ENCODE measurements around the gene ZEB2.

ZEB2 gene

GRCh38 chr2:144512470-144512869 lies 7.4 kb downstream of the ZEB2 start:
- DNase-seq, result no peak

DNA sequence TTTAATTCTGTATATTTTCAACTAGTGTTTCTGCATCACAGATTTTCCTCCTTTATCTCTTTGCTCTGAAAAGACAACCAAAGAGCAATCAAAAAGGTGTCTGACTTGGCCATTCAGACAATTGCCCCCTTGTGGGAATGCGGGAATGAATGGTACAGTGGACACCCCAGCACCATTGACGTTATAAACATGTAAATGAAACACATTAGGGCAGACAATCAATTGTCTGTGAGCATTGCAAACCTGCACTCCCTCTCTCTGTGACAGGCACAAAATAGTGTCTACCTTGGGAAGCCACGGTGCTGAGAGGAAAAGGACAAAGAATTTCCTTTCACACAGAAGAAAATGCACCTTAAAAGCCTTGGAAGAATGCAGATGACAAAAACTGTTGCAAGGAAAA lies 8.0 kb downstream of the ZEB2 start:
- no peak for DNase-seq

DNA sequence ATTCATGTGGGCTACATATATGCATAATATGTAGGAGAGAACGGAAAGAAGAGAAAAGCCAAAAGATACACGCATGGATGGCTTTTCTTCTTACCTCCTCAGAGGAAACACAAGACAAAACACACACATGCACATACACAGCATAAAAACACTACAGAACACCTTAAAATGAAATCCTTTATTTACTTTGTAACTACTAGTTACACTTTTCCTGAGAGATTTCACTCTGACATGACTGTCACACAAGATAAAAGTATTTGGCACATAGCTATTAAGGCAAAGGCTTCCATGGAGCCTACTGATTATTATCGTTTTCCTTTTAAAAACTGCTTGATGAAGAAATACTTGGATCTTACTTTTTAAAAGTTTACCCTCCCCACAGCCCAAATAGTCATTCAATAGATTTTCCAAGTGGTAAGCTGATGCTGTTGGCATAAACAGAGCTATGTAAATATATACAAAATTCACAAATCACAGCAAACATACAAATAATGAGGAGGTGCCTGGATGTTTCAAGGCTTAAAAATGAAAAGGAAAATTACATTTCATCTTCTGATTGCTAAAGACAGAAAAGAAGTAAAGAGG lies 8.6 kb downstream of the ZEB2 start:
- DNase-seq, result no peak

DNA sequence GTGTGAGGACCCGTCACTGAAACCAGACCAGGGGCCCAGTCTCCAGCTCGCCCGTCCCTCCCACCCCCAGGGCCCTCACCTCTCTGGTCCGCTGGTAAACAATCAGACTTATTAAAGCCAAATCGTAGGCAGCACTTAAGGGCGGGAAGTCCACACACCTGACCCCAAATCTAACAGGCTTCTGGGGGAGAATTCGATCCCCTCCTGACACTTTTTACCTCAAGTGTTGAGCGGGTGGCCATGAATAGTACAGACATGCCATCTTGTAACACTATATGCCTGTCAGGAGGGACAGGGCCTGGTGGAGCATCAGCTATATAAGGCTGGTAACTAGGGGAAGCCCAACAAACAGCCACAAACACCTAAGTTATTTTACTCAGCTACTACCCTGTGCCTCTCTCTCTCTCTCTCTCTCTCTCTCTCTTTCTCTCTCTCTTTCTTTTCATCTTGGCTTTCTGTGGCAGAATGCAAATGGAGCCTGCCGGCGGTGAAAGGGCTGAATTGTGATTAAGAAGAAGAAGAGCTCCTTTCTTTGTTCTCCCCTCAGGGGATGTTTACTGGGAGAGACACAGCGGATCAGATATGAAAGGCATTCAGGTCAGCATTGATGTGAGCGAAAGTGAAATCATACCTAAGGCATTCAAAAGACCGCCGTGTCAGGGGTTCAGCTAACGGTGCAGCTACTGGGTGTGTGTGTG lies 9.5 kb downstream of the ZEB2 start:
- peak; percentile 41 for DNase-seq

GRCh38 chr2:144509879-144510221 lies 10.1 kb downstream of the ZEB2 start:
- DNase-seq, result no peak

DNA sequence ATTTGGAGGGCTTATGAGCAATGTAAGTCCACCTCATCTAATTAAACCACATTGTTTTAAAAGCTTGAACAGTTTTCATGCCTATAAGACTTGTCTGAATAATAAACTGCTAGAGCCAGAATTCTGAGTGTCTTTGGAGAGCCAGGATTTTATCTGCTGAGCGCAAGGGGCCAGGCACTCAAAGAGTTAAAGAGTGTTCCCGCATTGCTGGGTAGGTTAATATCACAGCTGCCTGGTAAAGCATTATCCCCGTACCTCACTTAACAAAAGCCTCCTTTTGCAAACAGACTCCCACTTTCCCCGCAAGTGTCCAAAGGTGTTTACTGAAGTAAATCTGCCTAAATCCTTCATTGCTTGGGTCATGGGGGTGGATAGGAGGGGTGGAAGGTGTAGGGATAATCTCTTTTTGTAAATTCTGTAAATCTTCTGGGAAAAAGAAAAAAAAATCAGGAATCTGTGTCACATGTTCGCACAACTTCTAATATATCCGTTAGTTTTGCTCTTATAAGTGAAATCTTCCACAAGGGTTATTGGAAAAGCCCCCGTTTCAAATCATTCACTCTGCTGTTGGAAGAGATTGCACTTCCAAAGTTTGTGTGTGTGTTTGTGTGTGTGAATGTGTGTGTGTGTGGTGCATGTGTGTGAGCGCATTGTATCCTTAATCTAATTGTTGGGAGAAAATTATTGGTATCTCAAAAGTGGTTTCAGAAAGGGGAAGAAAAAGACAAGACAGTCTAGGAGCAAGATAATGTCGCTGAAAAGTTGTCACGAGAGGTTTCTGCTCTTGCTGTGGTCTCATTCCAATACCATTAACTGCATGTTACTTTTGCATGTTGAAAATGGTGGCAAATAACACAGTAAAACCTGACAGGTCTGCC lies 10.7 kb downstream of the ZEB2 start:
- DNase-seq, result no peak

- no peak for DNase-seq
Measured at GRCh38 chr2:144508172-144508851, 11.6 kb downstream of the ZEB2 start.

DNA sequence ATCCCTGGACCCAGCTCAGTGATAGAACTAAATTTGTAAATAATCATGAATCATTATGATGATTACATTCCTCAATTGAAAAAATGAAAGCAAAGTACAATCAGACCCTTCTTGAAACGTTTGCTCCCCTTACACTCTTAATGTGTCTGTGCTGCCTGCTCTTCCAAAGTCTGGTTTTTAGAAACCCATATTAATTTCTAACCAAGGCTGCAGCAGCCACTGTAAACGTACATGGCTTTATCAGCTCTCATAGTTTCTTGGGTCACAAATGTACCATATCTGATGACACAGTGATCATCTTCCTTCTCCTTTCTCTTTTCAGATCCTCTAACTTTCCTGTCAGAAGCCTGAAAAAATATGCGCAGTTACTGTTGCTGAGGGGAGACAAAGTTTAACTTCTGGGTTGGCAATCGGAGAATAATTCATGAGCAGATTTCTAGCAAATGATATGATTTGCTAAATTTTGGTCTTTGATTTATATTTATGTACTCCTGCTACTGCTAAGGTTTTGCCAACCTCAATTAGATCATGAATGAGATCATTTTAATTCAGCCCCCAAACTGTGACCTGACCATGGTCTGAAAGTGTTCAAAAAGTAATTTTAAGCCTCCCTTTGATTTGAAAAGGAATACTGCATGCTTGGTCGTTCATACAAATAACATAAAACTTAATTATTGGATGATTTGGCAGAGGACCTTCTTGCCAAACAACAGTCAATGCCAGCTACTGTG lies 12.3 kb downstream of the ZEB2 start:
- no peak for DNase-seq

DNA sequence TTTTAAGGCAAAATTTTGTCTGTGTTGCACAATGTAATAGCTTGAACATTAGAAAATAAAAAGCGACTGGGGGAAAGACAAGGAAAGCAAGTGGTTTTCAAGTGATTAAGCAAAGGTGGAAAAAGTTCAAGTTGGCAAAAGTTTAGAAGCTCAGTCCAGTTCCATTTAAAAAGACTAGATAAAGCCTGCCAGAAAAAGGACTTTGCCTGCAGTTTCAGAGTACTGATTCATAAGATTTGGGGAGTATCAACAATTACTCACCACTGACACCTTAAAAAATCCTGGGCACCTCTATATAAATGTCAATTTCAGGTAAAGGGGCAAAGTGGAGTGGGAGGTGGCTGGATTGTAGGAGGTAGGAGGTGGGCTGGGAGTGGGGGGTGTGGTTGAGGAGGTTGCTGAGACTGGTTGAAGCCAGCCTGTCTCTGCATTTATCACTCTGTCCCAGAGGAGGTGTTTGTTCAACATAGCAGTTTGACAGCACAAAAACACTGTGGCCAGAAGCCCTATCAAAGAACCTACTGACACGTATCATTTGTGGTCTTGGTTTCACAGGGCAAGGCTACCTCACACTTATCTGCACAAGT lies 14.6 kb downstream of the ZEB2 start:
- DNase-seq, result no peak

- peak; percentile 26 for DNase-seq
Measured at GRCh38 chr2:144504218-144504641, 15.7 kb downstream of the ZEB2 start.

- no peak for DNase-seq
Measured at GRCh38 chr2:144503242-144503641, 16.7 kb downstream of the ZEB2 start.

DNA sequence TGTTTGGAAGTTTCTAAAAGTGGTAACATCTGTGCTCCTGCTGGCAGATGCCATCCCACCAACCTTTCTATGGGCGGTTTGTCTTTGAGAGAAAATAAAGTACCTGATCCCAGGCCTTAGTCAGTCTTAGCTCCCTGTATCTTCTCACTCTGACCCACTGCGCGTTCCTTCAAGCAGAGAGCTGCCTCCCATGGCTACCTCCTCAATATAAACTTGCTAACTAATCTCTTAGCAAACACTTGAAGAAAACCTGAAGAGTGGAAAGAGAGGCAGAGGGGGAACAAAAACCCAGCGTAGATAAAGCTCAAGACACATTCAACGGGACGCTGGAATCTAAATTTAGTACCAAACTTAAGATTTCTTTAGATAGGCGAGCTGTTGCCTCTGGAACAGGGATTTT lies 17.6 kb downstream of the ZEB2 start:
- DNase-seq, result no peak

DNA sequence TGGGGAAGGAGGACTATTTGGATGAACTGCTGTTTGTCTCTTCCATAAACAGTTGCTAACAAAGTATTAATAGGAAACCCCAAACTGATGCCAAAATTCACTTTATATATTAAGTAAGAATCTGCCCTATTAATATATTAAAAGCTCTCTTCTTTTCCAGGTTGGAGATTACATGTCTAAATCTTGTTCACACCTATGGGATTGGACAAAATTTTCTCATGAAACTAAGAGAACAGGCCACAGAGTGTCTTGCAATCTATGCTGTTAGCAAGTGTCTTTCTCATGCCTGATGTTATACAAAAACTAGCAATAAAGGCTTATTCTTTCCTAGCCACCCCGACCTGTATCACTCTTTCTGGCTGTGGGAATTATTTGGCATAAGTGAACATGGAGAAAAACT lies 18.3 kb downstream of the ZEB2 start:
- DNase-seq, result no peak

GRCh38 chr2:144501118-144501517 lies 18.8 kb downstream of the ZEB2 start:
- no peak for DNase-seq

- DNase-seq, result no peak
Measured at GRCh38 chr2:144500563-144500962, 19.4 kb downstream of the ZEB2 start.

DNA sequence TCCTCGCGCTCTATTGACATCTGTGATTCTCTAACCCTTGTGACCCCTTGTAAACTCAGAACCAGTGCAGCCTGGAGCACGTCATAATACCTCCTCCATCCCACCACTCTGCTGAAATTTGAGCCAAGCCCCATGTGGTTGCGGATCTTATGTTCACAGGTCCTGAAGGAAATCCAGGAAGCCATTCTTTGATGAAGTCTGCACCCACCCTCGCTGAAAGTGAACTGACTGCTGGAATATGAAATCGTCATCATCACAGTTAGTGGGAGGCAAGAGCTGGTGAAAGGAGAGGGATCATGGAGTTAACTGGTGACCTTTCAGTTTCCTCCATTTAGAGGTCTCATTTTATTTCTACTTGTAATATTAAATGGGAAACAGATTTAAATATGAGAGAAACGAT lies 21.6 kb downstream of the ZEB2 start:
- DNase-seq, result no peak

DNA sequence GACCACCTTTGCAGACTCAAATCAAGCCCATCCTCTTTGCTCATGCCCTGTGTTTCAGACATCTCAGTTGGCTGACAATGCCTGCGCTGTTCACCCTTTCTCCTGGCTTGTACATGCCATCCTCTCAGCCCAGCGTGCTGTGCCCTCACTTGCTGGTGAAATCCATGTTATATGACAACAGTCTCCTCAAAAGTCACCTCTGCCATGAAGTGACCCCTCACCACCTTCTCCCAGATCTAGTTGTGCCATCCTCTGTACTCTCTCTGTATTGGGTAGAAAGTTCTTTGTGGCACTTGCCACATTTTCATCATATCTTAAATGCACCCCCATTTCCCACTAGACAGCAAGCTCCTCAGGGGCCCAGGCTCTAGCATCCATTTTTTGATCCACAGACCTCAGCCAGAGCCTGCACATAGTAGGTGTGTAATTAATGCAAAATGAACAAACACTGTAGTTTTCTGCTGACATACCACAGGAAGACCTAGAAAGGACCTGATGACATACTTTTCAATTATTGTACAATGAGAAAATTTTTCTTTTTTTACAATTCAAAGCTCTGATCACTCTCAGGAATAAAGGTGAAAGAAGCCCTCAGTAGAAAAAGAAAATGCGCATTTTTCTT lies 22.8 kb downstream of the ZEB2 start:
- DNase-seq, result no peak

DNA sequence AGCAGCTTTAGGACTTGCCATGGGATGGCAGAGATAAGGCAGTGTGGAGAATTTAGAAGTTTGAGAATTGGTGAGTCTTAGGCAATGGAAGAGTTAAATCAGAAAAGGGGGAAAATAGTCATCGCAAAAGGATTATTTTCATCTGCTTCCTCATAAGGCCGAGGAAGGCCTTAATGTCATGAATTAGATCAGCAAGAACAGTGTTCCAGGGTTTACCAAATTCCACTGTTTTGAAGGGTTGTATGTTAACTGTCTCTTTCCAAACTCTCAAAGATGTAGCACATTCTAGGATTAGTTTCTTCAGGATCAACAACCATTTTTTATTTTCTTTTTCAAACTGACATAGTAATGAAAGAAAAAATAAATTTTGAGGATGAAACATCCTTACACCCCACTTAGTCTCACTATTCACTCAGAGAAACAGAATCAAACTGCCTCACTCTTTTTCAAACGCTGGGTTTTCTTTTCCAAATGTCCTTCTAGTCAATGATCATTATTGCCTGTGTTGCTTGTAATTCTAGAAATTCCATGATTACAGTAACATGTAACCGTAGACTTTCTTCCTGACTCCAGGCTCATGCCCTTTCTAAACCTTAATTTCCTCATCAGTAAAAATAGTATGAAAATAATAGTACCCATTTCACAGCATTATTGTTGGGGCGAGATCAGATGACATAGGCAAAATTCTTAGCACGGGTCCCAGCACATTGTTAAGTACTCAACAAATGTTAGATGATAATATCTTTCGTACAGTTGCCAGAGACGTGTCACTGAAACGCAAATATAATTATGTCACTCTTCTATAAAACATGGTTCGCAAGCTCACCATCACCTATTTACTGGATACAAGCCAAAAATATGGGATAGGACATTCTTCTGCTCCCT lies 23.6 kb downstream of the ZEB2 start:
- no peak for DNase-seq

DNA sequence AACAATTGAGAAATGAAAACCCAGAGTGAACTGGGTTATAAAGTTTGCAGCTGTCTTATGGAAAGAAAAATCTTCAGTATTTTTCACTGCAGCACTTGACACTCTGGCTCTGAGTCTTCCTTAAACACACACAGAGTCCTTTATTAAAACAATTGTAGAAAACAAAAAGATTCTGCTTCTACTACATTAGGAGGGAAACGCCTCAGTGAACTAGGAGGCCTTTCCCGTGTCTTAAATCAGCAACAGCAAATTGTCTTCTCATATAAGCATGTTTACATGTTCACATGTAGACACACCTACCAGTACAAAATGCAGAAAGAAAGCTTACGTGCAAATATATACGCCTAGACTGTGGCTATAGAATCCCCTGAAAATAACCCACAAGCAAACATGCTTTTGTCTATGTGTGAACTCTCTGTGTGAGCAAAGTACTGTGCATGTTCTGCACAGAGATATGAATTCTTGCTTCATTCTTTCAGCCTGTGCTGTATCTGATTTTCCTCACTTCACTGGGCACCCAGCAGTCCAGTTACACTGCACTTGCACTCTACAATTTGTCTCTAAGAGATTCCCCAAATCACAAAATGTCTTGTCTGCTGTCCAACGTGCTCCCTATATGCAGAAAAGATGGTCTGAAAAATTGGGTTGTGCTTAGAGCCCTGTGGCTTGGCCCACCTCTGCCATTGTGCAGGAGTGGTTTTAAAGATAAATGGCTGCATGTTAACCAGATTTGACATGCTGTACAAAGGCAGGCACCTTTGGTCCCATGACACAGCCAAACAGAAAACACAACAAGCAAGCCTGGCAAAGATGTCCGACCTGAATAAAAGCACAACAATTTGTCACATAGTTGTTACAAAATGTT lies 24.5 kb downstream of the ZEB2 start:
- no peak for DNase-seq

Data from NCI-H2227 treated with DMSO at 0.1 percent for 48 hours (cell line).